Activated naive CD4-positive, alpha-beta T cell treated with anti-CD3 and anti-CD28 coated beads, Interleukin-2, amount 10 ng/mL, durations not matched to agents 7 days and 5 days (primary cell): Measurements from ENCODE around the gene FAM209A.
"Not testable (repeated sequence)": the region's sequence is repeated elsewhere in the genome, so short reads cannot be mapped to it uniquely, and the experiment has no call there.

Source experiments
- CTCF ChIA-PET: fragments of 350-600 bp; sonication (Branson Sonifier 250); formaldehyde crosslinking; loops from one replicate; lab custom pipeline; 2021; ENCODE audit warnings: antibody characterized with exemption; lab: Charles Lee
- DNase-seq: peaks from one replicate; pipeline ENCODE4 v3.0.0-alpha.2; 2020
- H3K27ac Mint-ChIP-seq: one replicate; pipeline ENCODE4 v1.8.0; 2021; ENCODE audit warnings: mild to moderate bottlenecking, moderate library complexity, mixed read lengths
- H3K27me3 Mint-ChIP-seq: one replicate; pipeline ENCODE4 v1.8.0; 2021; ENCODE audit warnings: mild to moderate bottlenecking, mixed read lengths
- H3K36me3 Mint-ChIP-seq: one replicate; pipeline ENCODE4 v1.8.0; 2021; ENCODE audit warnings: mixed read lengths
- H3K4me1 Mint-ChIP-seq: one replicate; pipeline ENCODE4 v1.8.0; 2021; ENCODE audit warnings: mixed read lengths
- H3K4me3 Mint-ChIP-seq: one replicate; pipeline ENCODE4 v1.8.0; 2021; ENCODE audit warnings: mild to moderate bottlenecking, moderate library complexity, mixed read lengths
- H3K9me3 Mint-ChIP-seq: one replicate; pipeline ENCODE4 v1.8.0; 2021; ENCODE audit warnings: mixed read lengths

The FAM209A gene

GRCh38 chr20:56518721-56519398 lies 5.7 kb upstream of the FAM209A start:
- Mint-ChIP-seq H3K9me3 (peaks cover 16% of the 10 kb centered on the region), H3K4me3 (no peak overlapping the region), H3K36me3 (peaks cover 60% of the 10 kb centered on the region), H3K27ac (no peak overlapping the region), H3K27me3 (no peaks in the 10 kb centered on the region), H3K4me1 (peaks cover 18% of the 10 kb centered on the region)
- CTCF ChIA-PET: no interaction called here
- no peak for DNase-seq

GRCh38 chr20:56519551-56519950 lies 5.0 kb upstream of the FAM209A start:
- Mint-ChIP-seq H3K36me3 (peaks cover 58% of the 10 kb centered on the region), H3K4me1 (peaks cover 18% of the 10 kb centered on the region), H3K27ac (no peak overlapping the region), H3K27me3 (peaks cover 3% of the 10 kb centered on the region), H3K4me3 (no peak overlapping the region), H3K9me3 (peaks cover 16% of the 10 kb centered on the region)
- DNase-seq: no peak
- CTCF ChIA-PET: no interaction called here

- CTCF ChIA-PET: no interaction called here
- Mint-ChIP-seq H3K9me3 (peaks cover 16% of the 10 kb centered on the region), H3K27me3 (peaks cover 4% of the 10 kb centered on the region), H3K4me1 (peaks cover 18% of the 10 kb centered on the region), H3K36me3 (peaks cover 56% of the 10 kb centered on the region), H3K27ac (no peak overlapping the region), H3K4me3 (no peak overlapping the region)
- DNase-seq: no peak
These were observed 4.4 kb upstream of the FAM209A start for GRCh38 chr20:56520180-56520579.

- H3K4me3 Mint-ChIP-seq, H3K27me3 Mint-ChIP-seq, DNase-seq, H3K27ac Mint-ChIP-seq, CTCF ChIA-PET: not testable (repeated sequence)
- Mint-ChIP-seq H3K9me3 (peaks cover 16% of the 10 kb centered on the region), H3K4me1 (peaks cover 18% of the 10 kb centered on the region), H3K36me3 (peaks cover 51% of the 10 kb centered on the region)
These were observed 3.7 kb upstream of the FAM209A start for GRCh38 chr20:56520746-56521354.

- Mint-ChIP-seq H3K27me3 (peaks cover 4% of the 10 kb centered on the region), H3K4me3 (no peak overlapping the region), H3K4me1 (peaks cover 18% of the 10 kb centered on the region), H3K9me3 (peaks cover 16% of the 10 kb centered on the region), H3K36me3 (peaks cover 47% of the 10 kb centered on the region), H3K27ac (peak overlapping the region; percentile 60)
- CTCF ChIA-PET: no interaction called here
- DNase-seq: peak; percentile 23
These were observed 2.2 kb upstream of the FAM209A start for GRCh38 chr20:56522311-56522710.

GRCh38 chr20:56527521-56527920 lies 3.0 kb downstream of the FAM209A start:
- CTCF ChIA-PET: no interaction called here
- H3K36me3 Mint-ChIP-seq: no peaks in the 10 kb centered on the region
- DNase-seq: no peak
- peaks cover 12% of the 10 kb centered on the region for H3K4me1 Mint-ChIP-seq
- no peak overlapping the region for H3K27ac Mint-ChIP-seq
- H3K27me3 Mint-ChIP-seq: peaks cover 4% of the 10 kb centered on the region
- H3K9me3 Mint-ChIP-seq: no peaks in the 10 kb centered on the region
- H3K4me3 Mint-ChIP-seq: no peak overlapping the region

GRCh38 chr20:56532946-56533345 lies 8.4 kb downstream of the FAM209A start, which contains the start of gene FAM209B:
TSS of gene FAM209B (plus strand) at chr20:56533246. CDS start at chr20:56533342, 96 bp downstream.
- CTCF ChIA-PET, H3K27ac Mint-ChIP-seq, DNase-seq, H3K36me3 Mint-ChIP-seq, H3K4me3 Mint-ChIP-seq, H3K9me3 Mint-ChIP-seq, H3K4me1 Mint-ChIP-seq, H3K27me3 Mint-ChIP-seq: not testable (repeated sequence)

GRCh38 chr20:56537997-56538396 lies 13.5 kb downstream of the FAM209A start:
- Mint-ChIP-seq H3K9me3 (no peaks in the 10 kb centered on the region), H3K4me3 (no peak overlapping the region), H3K36me3 (no peaks in the 10 kb centered on the region), H3K27ac (no peak overlapping the region), H3K27me3 (no peaks in the 10 kb centered on the region), H3K4me1 (peaks cover 10% of the 10 kb centered on the region)
- DNase-seq: no peak
- CTCF ChIA-PET: interaction anchor here (1.9 kb wide), 1 partner anchor 12 kb away, joined by 7 read pairs; no protein-coding TSS in a partner anchor

GRCh38 chr20:56540415-56540814 lies 15.9 kb downstream of the FAM209A start:
- Mint-ChIP-seq H3K9me3 (no peaks in the 10 kb centered on the region), H3K27me3 (no peaks in the 10 kb centered on the region), H3K27ac (no peak overlapping the region), H3K4me3 (no peak overlapping the region), H3K4me1 (peaks cover 8% of the 10 kb centered on the region), H3K36me3 (no peaks in the 10 kb centered on the region)
- DNase-seq: no peak
- CTCF ChIA-PET: interaction anchor here (2.1 kb wide), 1 partner anchor 10 kb away, joined by 7 read pairs; no protein-coding TSS in a partner anchor

GRCh38 chr20:56542489-56543030 lies 18.0 kb downstream of the FAM209A start:
- CTCF ChIA-PET: no interaction called here
- Mint-ChIP-seq H3K36me3 (no peaks in the 10 kb centered on the region), H3K4me1 (peaks cover 4% of the 10 kb centered on the region), H3K27me3 (no peaks in the 10 kb centered on the region), H3K9me3 (no peaks in the 10 kb centered on the region), H3K27ac (no peak overlapping the region), H3K4me3 (no peak overlapping the region)
- no peak for DNase-seq

- Mint-ChIP-seq H3K27ac (peak overlapping the region; percentile 15), H3K4me3 (no peak overlapping the region), H3K4me1 (peaks cover 8% of the 10 kb centered on the region), H3K9me3 (no peaks in the 10 kb centered on the region), H3K27me3 (peaks cover 8% of the 10 kb centered on the region), H3K36me3 (no peaks in the 10 kb centered on the region)
- DNase-seq: no peak
- CTCF ChIA-PET: interaction anchor here (0.7 to 2.8 kb wide), 12 partner anchors 11 to 540 kb away, joined by 3 to 19 read pairs (median 4); no protein-coding TSS in a partner anchor
These were observed 27.0 kb downstream of the FAM209A start for GRCh38 chr20:56551571-56551970.

GRCh38 chr20:56552911-56553629 lies 28.5 kb downstream of the FAM209A start:
- DNase-seq: no peak
- Mint-ChIP-seq H3K27me3 (peaks cover 16% of the 10 kb centered on the region), H3K4me3 (no peak overlapping the region), H3K4me1 (peaks cover 8% of the 10 kb centered on the region), H3K36me3 (no peaks in the 10 kb centered on the region), H3K9me3 (no peaks in the 10 kb centered on the region), H3K27ac (no peak overlapping the region)
- CTCF ChIA-PET: interaction anchor here (1.5 kb wide), 1 partner anchor 21 kb away, joined by 4 read pairs; no protein-coding TSS in a partner anchor

GRCh38 chr20:56554869-56555268 lies 30.3 kb downstream of the FAM209A start:
- no peaks in the 10 kb centered on the region for H3K9me3 Mint-ChIP-seq
- H3K27ac Mint-ChIP-seq: no peak overlapping the region
- no peak for DNase-seq
- CTCF ChIA-PET: no interaction called here
- H3K4me3 Mint-ChIP-seq: no peak overlapping the region
- peaks cover 25% of the 10 kb centered on the region for H3K27me3 Mint-ChIP-seq
- no peaks in the 10 kb centered on the region for H3K36me3 Mint-ChIP-seq
- H3K4me1 Mint-ChIP-seq: peaks cover 8% of the 10 kb centered on the region

GRCh38 chr20:56558968-56559367 lies 34.4 kb downstream of the FAM209A start:
- Mint-ChIP-seq H3K4me3 (no peak overlapping the region), H3K9me3 (no peaks in the 10 kb centered on the region), H3K27me3 (peaks cover 20% of the 10 kb centered on the region), H3K36me3 (no peaks in the 10 kb centered on the region), H3K4me1 (peaks cover 8% of the 10 kb centered on the region), H3K27ac (no peak overlapping the region)
- CTCF ChIA-PET: interaction anchor here (1.2 kb wide), 1 partner anchor 8 kb away, joined by 4 read pairs; no protein-coding TSS in a partner anchor
- no peak for DNase-seq
